Mucosa of rectum (tissue), 2 donors: Measurements from ENCODE around the gene CSNK2A2.

Experiments
- H3K27ac ChIP-seq, 2 donors: one replicate each; pipeline ENCODE4 v1.7.0; 2013; ENCODE audit warnings: inconsistent platforms in 2 of 2, low read depth in 2 of 2, low read length in 2 of 2
- H3K27me3 ChIP-seq, 2 donors: one replicate each; pipeline ENCODE4 v1.7.0; 2013; ENCODE audit warnings: low read length in 2 of 2; ENCODE audit not compliant: control insufficient read depth in 2 of 2, insufficient read depth in 2 of 2
- H3K36me3 ChIP-seq, 2 donors: one replicate each; pipeline ENCODE4 v1.7.0; 2013; ENCODE audit warnings: low read length in 2 of 2; ENCODE audit not compliant: control insufficient read depth in 2 of 2, insufficient read depth in 2 of 2
- H3K4me1 ChIP-seq, 2 donors: one replicate each; pipeline ENCODE4 v1.7.0; 2013; ENCODE audit warnings: low read length in 2 of 2, mild to moderate bottlenecking in 1 of 2; ENCODE audit not compliant: control insufficient read depth in 2 of 2, insufficient read depth in 2 of 2
- H3K4me3 ChIP-seq, 2 donors: one replicate each; pipeline ENCODE4 v1.7.0; 2013; ENCODE audit warnings: low read length in 2 of 2
- H3K9ac ChIP-seq, 2 donors: one replicate each; pipeline ENCODE4 v1.7.0; 2013; ENCODE audit warnings: low read length in 2 of 2, low read depth in 1 of 2, mild to moderate bottlenecking in 1 of 2
- H3K9me3 ChIP-seq, 2 donors: one replicate each; pipeline ENCODE4 v1.7.0; 2013; ENCODE audit warnings: low read length in 2 of 2; ENCODE audit not compliant: control insufficient read depth in 2 of 2
- donor health status: healthy.
- donor health status: Normal muscosa, but diverticular disease.

CSNK2A2 gene

GRCh38 chr16:58126451-58126961 lies 71.4 kb downstream of the CSNK2A2 start:
- Histone ChIP-seq H3K4me3 (no peak overlapping the region), H3K36me3 (no peaks in the 10 kb centered on the region), H3K9me3 (no peaks in the 10 kb centered on the region), H3K4me1 (peaks cover 34 to 44% of the 10 kb centered on the region in 2 donors), H3K27ac (no peak overlapping the region), H3K27me3 (no peaks in the 10 kb centered on the region), H3K9ac (no peak overlapping the region)

- Histone ChIP-seq H3K36me3 (no peaks in the 10 kb centered on the region), H3K9me3 (no peaks in the 10 kb centered on the region), H3K4me3 (no peak overlapping the region), H3K4me1 (peaks cover 39 to 51% of the 10 kb centered on the region in 2 donors), H3K27me3 (no peaks in the 10 kb centered on the region), H3K9ac (no peak overlapping the region), H3K27ac (no peak overlapping the region)
Observed at GRCh38 chr16:58125781-58126335, 72.0 kb downstream of the CSNK2A2 start.

GRCh38 chr16:58125041-58125440 lies 72.9 kb downstream of the CSNK2A2 start:
- no peak overlapping the region for H3K4me3 ChIP-seq
- H3K9me3 ChIP-seq = no peaks in the 10 kb centered on the region
- no peak overlapping the region for H3K9ac ChIP-seq
- H3K4me1 ChIP-seq = peaks cover 44 to 53% of the 10 kb centered on the region in 2 donors
- no peaks in the 10 kb centered on the region for H3K27me3 ChIP-seq
- no peak overlapping the region for H3K27ac ChIP-seq
- no peaks in the 10 kb centered on the region for H3K36me3 ChIP-seq

- Histone ChIP-seq H3K27me3 (no peaks in the 10 kb centered on the region), H3K27ac (peak overlapping the region; percentile 38 to 66), H3K36me3 (no peaks in the 10 kb centered on the region), H3K9ac (no peak overlapping the region), H3K9me3 (no peaks in the 10 kb centered on the region), H3K4me1 (peaks cover 44 to 53% of the 10 kb centered on the region in 2 donors), H3K4me3 (no peak overlapping the region)
Observed at GRCh38 chr16:58124601-58124915, 73.3 kb downstream of the CSNK2A2 start.

- Histone ChIP-seq H3K4me3 (peak overlapping the region in 1 of 2 donors; percentile 3), H3K27ac (peak overlapping the region; percentile 38 to 66), H3K27me3 (no peaks in the 10 kb centered on the region), H3K36me3 (no peaks in the 10 kb centered on the region), H3K4me1 (peaks cover 46 to 53% of the 10 kb centered on the region in 2 donors), H3K9me3 (no peaks in the 10 kb centered on the region), H3K9ac (peak overlapping the region in 1 of 2 donors; percentile 39)
Observed at GRCh38 chr16:58123896-58124600, 73.9 kb downstream of the CSNK2A2 start.

- Histone ChIP-seq H3K4me3 (peak overlapping the region; percentile 8 to 9), H3K36me3 (peaks cover 5 to 8% of the 10 kb centered on the region in 2 donors), H3K27ac (peak overlapping the region; percentile 72 to 78), H3K9ac (peak overlapping the region in 1 of 2 donors; percentile 23), H3K27me3 (no peaks in the 10 kb centered on the region), H3K4me1 (peaks cover 29 to 30% of the 10 kb centered on the region in 2 donors), H3K9me3 (no peaks in the 10 kb centered on the region)
Observed at GRCh38 chr16:58121132-58121531, 76.8 kb downstream of the CSNK2A2 start.

GRCh38 chr16:58120234-58120633 lies 77.7 kb downstream of the CSNK2A2 start:
- H3K27ac ChIP-seq = no peak overlapping the region
- no peak overlapping the region for H3K9ac ChIP-seq
- no peak overlapping the region for H3K4me3 ChIP-seq
- no peaks in the 10 kb centered on the region for H3K27me3 ChIP-seq
- H3K9me3 ChIP-seq = no peaks in the 10 kb centered on the region
- peaks cover 27 to 29% of the 10 kb centered on the region in 2 donors for H3K4me1 ChIP-seq
- H3K36me3 ChIP-seq = peaks cover 13 to 16% of the 10 kb centered on the region in 2 donors

- Histone ChIP-seq H3K4me1 (peaks cover 27 to 30% of the 10 kb centered on the region in 2 donors), H3K9me3 (no peaks in the 10 kb centered on the region), H3K9ac (no peak overlapping the region), H3K27ac (no peak overlapping the region), H3K36me3 (peaks cover 20 to 23% of the 10 kb centered on the region in 2 donors), H3K4me3 (no peak overlapping the region), H3K27me3 (no peaks in the 10 kb centered on the region)
Observed at GRCh38 chr16:58119509-58119845, 78.4 kb downstream of the CSNK2A2 start.

- H3K4me1 ChIP-seq = peaks cover 21 to 27% of the 10 kb centered on the region in 2 donors
- H3K4me3 ChIP-seq = no peak overlapping the region
- no peaks in the 10 kb centered on the region for H3K9me3 ChIP-seq
- no peaks in the 10 kb centered on the region for H3K27me3 ChIP-seq
- H3K27ac ChIP-seq = no peak overlapping the region
- H3K9ac ChIP-seq = no peak overlapping the region
- peaks cover 23 to 26% of the 10 kb centered on the region in 2 donors for H3K36me3 ChIP-seq
Observed at GRCh38 chr16:58118801-58119508, 79.0 kb downstream of the CSNK2A2 start.

GRCh38 chr16:58116529-58116928 lies 81.4 kb downstream of the CSNK2A2 start:
- no peaks in the 10 kb centered on the region for H3K27me3 ChIP-seq
- H3K36me3 ChIP-seq = peaks cover 28 to 35% of the 10 kb centered on the region in 2 donors
- H3K9me3 ChIP-seq = no peaks in the 10 kb centered on the region
- H3K27ac ChIP-seq = no peak overlapping the region
- no peak overlapping the region for H3K4me3 ChIP-seq
- H3K4me1 ChIP-seq = peaks cover 12% of the 10 kb centered on the region in 2 donors
- no peak overlapping the region for H3K9ac ChIP-seq
